NCI-H460 (cell line): Measurements from ENCODE around the gene DDX55. TPM values are rescaled to one million over a fixed set of nuclear protein-coding genes. Genes with fewer than 3 reads are reported as not detected.
A peak's percentile ranks its signal among the peaks of the same experiment; 100 is the strongest.

Source experiments
- DNase-seq: peaks from one replicate; pipeline ENCODE4 v3.0.0-alpha.2; 2016; ENCODE audit warnings: low read depth; ENCODE audit errors: extremely low read depth
- total RNA-seq: library from RNA; depleted of rRNA; stranded (reverse); fragments of >200 nt; shearing (Covaris generic); gene quantifications from 2 replicates; pipeline ENCODE4 v1.2.3, GENCODE V29; 2014

The DDX55 gene
- total RNA-seq, 1 experiment from 2014 or later = 49.1 TPM

GRCh38 chr12:123608182-123608581, 6.3 kb downstream of the DDX55 start:
- DNase-seq = no peak

GRCh38 chr12:123614110-123614509, 12.2 kb downstream of the DDX55 start:
- no peak for DNase-seq

DNA sequence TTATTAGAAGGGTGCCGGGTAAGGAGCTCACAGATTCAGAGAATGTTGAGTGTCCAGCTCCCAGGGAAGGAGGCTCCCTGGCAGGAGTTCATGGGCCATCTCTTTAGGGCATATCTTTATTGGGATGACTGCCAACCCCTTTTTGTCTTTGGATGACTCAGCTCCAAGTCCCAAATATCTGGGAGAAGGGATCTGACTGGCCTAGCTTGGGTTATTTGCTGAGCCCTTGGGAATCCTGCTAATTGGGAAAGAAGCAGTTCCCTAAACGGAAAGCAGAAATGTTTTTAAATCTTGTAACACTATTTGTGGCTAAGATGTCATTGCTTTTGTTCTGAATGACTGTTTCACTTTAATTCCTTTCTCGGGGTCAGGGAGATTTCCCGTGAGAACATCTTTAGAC, 12.6 kb downstream of the DDX55 start:
- no peak for DNase-seq

DNA sequence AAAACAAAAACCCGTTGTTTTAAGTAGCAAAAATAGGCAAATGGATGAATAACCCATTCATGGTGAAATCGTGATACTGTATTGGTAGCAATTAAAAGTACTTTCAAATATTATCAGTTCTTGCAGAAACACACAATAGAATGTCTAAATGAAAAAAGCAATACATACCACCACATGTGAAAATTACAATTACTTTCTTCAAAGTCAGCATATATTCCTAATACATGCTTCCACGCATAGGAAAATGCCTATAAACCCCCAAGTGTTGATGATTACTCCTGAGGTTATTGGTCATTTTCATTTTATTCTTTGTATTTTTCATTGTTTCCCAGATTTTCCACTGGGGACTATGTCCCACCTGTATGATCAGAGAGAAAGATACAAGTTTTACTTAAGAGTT, 15.2 kb downstream of the DDX55 start:
- no peak for DNase-seq

GRCh38 chr12:123617580-123617979, 15.7 kb downstream of the DDX55 start:
- no peak for DNase-seq

DNA sequence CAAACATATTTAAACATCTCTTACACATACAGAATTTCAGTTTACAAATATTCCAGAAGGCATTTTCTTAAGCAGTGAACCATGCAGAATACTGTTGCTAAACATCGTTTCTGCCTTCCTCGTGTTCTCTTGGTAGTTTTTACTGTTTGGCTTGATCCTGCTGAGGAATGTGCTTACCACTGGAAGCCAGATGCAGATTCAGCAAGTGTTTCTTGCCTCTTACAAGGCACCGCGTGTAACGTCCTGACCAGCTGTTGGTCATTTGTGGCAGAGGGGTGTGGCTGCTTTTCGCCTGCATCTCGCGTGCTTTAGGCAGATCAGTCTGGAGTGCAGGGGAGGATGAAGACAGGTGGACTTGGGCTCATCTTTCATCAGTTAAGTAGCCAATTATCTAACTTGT, 19.2 kb downstream of the DDX55 start:
- no peak for DNase-seq

DNA sequence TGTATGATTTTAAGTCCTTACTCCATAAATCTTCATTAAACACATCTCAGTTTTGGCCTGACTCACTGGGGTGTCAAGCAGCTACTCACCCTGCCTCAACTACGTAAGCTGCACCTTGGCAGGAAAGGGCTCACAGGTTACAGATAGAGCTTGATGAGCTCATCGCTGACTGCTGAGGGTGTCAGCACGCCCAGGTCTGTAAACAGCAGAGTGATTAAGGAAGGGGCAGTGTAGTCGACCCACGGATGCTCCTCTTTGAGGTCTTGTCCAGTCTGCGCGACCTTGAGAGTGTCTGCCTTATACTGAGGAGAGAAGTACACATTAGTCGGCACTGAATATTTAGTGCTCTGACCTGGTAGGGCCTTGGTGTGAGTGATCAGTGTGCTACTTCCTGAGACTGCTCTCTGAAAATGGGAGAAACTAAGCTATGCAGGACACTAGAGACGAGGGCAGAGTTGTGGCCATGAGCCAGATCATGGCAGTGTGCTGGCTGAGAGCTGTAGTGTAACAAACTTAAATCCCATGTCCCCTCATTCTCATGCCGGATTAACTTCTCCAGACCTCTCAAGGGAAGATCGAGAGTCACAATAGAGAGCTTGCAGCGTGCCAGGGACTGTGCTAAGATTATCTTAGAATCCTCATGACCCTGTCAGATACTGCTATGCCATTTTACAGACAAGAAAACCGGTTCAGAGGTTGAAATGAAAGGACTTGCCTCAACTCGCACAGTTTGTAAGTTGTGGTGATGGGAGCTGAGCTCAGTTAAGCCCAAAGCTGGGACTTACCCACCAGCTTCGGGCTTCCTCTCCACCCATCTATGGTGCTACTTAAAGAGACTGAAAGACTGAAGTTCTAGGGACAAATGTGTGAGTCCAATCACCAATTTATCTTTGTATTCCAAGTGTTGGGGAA, 20.0 kb downstream of the DDX55 start:
- DNase-seq = no peak

DNA sequence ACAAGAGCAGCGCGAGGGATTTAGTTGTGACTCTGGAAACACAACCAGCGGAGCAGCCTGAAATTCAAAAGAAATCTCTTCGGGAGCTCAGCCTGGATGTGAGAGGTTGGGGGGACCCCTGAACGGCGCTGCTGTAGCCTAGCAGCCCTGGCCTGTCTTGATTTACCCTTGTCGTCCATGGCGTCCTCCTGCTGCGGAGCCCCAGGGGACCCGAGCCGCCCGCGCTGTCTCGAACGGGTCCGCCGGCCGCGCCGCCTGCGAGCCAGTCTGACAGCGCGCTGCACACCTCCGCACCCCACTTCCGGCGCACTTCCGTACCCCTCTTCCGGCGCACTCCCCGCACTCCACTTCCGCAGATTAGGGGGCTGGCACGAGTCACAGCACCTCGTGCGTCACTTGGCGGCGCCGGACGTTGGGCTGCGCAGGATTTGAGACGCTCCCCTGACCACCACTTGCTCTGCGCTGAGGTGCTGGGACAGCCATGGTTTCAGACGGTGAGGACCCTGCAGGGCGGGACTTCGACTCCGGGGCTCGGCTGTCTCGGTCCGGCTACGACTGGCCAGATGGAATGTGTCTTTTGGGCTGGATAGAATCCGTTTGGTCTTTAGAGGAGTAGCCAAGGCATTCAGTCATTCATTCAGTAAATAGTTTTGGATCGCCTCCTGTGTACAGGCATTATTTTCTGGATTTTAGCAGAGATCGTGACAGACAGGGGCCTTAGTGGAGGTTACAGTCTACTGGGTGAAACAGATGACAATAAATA, 31.7 kb downstream of the DDX55 start, which contains the start of the genes EIF2B1 and GTF2H3:
Gene EIF2B1 (minus strand): TSS at position 308 of the 763 bp plus-strand sequence. CDS start 129 bp downstream, at position 179.
Gene GTF2H3 (plus strand): TSS at position 451 of the 763 bp plus-strand sequence. CDS start 31 bp downstream, at position 482.
- peak; percentile 97 for DNase-seq

GRCh38 chr12:123634142-123634561, 32.3 kb downstream of the DDX55 start:
- DNase-seq = no peak

GRCh38 chr12:123643911-123644310, 42.0 kb downstream of the DDX55 start:
- no peak for DNase-seq

- DNase-seq = no peak
Measured at GRCh38 chr12:123645380-123645779, 43.5 kb downstream of the DDX55 start.

DNA sequence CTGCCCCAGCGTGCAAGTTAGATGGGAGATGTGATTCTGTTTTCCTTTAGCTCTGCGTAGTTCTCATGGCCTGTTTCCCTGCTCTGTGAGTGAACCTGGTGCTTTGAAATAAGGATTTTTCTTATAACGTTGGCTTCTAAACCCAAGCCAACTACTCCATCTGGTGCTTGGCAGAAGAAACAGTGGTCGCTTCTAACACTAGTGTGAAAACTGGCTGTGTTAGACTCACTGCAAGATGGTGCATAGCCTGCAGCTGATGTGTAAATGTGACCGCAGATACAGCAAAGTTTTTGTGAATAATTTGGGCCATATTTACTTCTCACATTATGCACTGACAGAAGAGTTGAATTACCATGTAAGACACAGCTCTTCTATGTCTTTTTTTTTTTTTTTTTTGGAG, 44.0 kb downstream of the DDX55 start:
- no peak for DNase-seq

GRCh38 chr12:123648401-123648800, 46.5 kb downstream of the DDX55 start:
- no peak for DNase-seq

- no peak for DNase-seq
Measured at GRCh38 chr12:123654129-123654701, 52.3 kb downstream of the DDX55 start.

GRCh38 chr12:123655420-123655819, 53.5 kb downstream of the DDX55 start:
- no peak for DNase-seq

- DNase-seq = no peak
Measured at GRCh38 chr12:123656392-123656791, 54.5 kb downstream of the DDX55 start.

DNA sequence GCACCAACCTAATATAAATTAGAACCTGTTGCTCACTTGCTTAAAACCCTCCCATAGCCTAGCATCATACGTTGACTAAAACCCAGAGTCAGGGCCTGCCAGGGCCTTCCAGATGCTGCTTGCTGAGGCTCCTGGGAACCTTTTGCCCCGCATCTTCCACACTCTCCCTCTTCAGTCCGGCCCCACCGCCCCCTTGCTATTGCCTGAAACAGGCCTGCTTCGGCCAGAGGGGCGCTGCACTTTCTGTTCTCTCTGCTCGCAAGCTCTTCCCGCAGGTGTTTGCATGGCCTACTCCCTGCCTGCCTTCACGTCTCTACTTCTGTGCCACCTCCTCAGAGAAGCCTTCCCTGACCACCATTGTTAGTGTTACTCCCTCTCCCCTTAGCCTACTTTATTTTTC, 55.3 kb downstream of the DDX55 start:
- no peak for DNase-seq

- DNase-seq = no peak
Measured at GRCh38 chr12:123659996-123660727, 58.3 kb downstream of the DDX55 start.

DNA sequence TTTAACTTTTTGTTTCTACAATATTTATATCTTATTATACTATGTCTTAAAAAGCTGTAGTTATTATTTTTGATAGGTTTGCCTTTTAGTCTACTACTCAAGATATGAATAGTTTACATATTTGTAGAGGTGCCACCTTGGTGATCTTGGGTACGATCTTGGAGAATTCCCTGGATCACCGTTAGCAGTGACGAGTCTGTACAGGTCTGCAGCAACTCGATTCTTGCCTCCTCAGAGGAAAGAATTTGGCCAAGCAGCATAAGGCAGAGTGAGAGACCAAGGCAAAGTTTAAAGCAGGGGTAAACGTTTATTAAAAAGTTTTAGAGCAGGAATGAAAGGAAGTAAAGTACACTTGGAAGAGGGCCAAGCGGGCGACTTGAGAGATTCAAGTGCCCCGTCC, 65.9 kb downstream of the DDX55 start:
- no peak for DNase-seq
